ENCODE results near the gene AGMAT. TPM values are rescaled to one million over a fixed set of nuclear protein-coding genes. Genes with fewer than 3 reads are reported as not detected.

The AGMAT gene
- total and polyA plus RNA-seq, 2 donors (not counting 1 experiment from before 2014, with no cell fraction given), result 3.5 to 3.7 TPM

GRCh38 chr1:15542388-15543250, 42.2 kb downstream of the AGMAT start:
- Histone ChIP-seq H3K27ac (ENCODE audit: low read length in 2 of 2) (no peak overlapping the region), H3K4me3 (ENCODE audit: control extremely low read depth in 1 of 5, extremely low read depth in 1 of 5, insufficient read depth in 1 of 5, low read depth in 2 of 5, low read length in 4 of 5) (no peak overlapping the region), H3K36me3 (replicated peaks in 1 of 2; ENCODE audit: control extremely low read depth in 1 of 2, control insufficient read depth in 1 of 2, extremely low read depth in 1 of 2, insufficient read depth in 2 of 2, low read length in 1 of 2) (peaks cover under 1 to 72% of the 10 kb centered on the region in 2 experiments), H2AFZ (ENCODE audit: insufficient read depth, low read depth, low read length, poor library complexity, severe bottlenecking) (no peak overlapping the region), H3K79me2 (ENCODE audit: control insufficient read depth, insufficient read depth, low read length) (peaks cover 17% of the 10 kb centered on the region), H3K27me3 (replicated peaks in 1 of 4; ENCODE audit: control extremely low read depth in 1 of 4, control insufficient read depth in 3 of 4, insufficient read depth in 4 of 4, low read length in 3 of 4) (no peaks in the 10 kb centered on the region), H3K4me2 (replicated peaks; ENCODE audit: low read depth, low read length, poor library complexity, severe bottlenecking) (no peak overlapping the region), H4K20me1 (ENCODE audit: control insufficient read depth, insufficient read depth, low read length, poor library complexity, severe bottlenecking) (peaks cover 10% of the 10 kb centered on the region), H3K4me1 (ENCODE audit: control insufficient read depth in 2 of 2, insufficient read depth in 2 of 2, low read length in 2 of 2) (no peaks in the 10 kb centered on the region), H3K9ac (ENCODE audit: low read length) (no peak overlapping the region), H3K9me3 (ENCODE audit: control extremely low read depth in 1 of 3, control insufficient read depth in 2 of 3, insufficient read depth in 1 of 3, low read length in 2 of 3) (no peaks in the 10 kb centered on the region)
- TF ChIP-seq EZH2 (IDR thresholded peaks at IDR 0.05; ENCODE audit: borderline replicate concordance, insufficient read depth, low read depth, low read length, poor library complexity, severe bottlenecking) (no peak), CTCF (IDR thresholded peaks at IDR 0.05) (no peak)
- ChIA-PET POLR2A (no interaction called here), CTCF (no interaction called here)
- ATAC-seq (ENCODE audit: low read depth), result no peak
- no peaks in the 10 kb centered on the region for H3K27me3 Mint-ChIP-seq
- DNase-seq, result no peak
- no peak overlapping the region for H3K27ac Mint-ChIP-seq
- no peak overlapping the region for H3K4me3 Mint-ChIP-seq
- intact Hi-C loops (cut with micrococcal nuclease), result no loop called here
- H3K4me1 Mint-ChIP-seq, result peaks cover 2% of the 10 kb centered on the region
- H3K9me3 Mint-ChIP-seq (ENCODE audit: insufficient read depth), result no peaks in the 10 kb centered on the region
- WGBS (ENCODE audit: insufficient coverage), result 100% methylated on average over 4 of the region's 7 CpGs

- Histone ChIP-seq H3K4me1 (ENCODE audit: control insufficient read depth in 2 of 2, insufficient read depth in 2 of 2, low read length in 2 of 2) (no peaks in the 10 kb centered on the region), H3K79me2 (ENCODE audit: control insufficient read depth, insufficient read depth, low read length) (peaks cover 21% of the 10 kb centered on the region), H3K9me3 (ENCODE audit: control extremely low read depth in 1 of 3, control insufficient read depth in 2 of 3, insufficient read depth in 1 of 3, low read length in 2 of 3) (no peaks in the 10 kb centered on the region), H3K36me3 (replicated peaks in 1 of 2; ENCODE audit: control extremely low read depth in 1 of 2, control insufficient read depth in 1 of 2, extremely low read depth in 1 of 2, insufficient read depth in 2 of 2, low read length in 1 of 2) (peaks cover 1 to 73% of the 10 kb centered on the region in 2 experiments), H4K20me1 (ENCODE audit: control insufficient read depth, insufficient read depth, low read length, poor library complexity, severe bottlenecking) (peaks cover 10% of the 10 kb centered on the region), H3K27ac (ENCODE audit: low read length in 2 of 2) (no peak overlapping the region), H3K9ac (ENCODE audit: low read length) (no peak overlapping the region), H3K4me3 (ENCODE audit: control extremely low read depth in 1 of 5, extremely low read depth in 1 of 5, insufficient read depth in 1 of 5, low read depth in 2 of 5, low read length in 4 of 5) (no peak overlapping the region), H2AFZ (ENCODE audit: insufficient read depth, low read depth, low read length, poor library complexity, severe bottlenecking) (no peak overlapping the region), H3K27me3 (replicated peaks in 1 of 4; ENCODE audit: control extremely low read depth in 1 of 4, control insufficient read depth in 3 of 4, insufficient read depth in 4 of 4, low read length in 3 of 4) (no peaks in the 10 kb centered on the region), H3K4me2 (replicated peaks; ENCODE audit: low read depth, low read length, poor library complexity, severe bottlenecking) (no peak overlapping the region)
- Mint-ChIP-seq H3K4me1 (peaks cover 2% of the 10 kb centered on the region), H3K4me3 (no peak overlapping the region), H3K27ac (no peak overlapping the region), H3K27me3 (no peaks in the 10 kb centered on the region), H3K9me3 (ENCODE audit: insufficient read depth) (no peaks in the 10 kb centered on the region)
- intact Hi-C loops (cut with micrococcal nuclease), result no loop called here
- TF ChIP-seq CTCF (IDR thresholded peaks at IDR 0.05) (no peak), EZH2 (IDR thresholded peaks at IDR 0.05; ENCODE audit: borderline replicate concordance, insufficient read depth, low read depth, low read length, poor library complexity, severe bottlenecking) (no peak)
- no peak for DNase-seq
- no peak for ATAC-seq (ENCODE audit: low read depth)
- WGBS (ENCODE audit: insufficient coverage), result 100% methylated on average over 1 of the region's 4 CpGs
- ChIA-PET CTCF (no interaction called here), POLR2A (interaction anchor here (0.6 kb wide), 1 partner anchor 41 kb away, joined by 4 read pairs; no protein-coding TSS in a partner anchor)
Observed at GRCh38 chr1:15541231-15541792, 43.5 kb downstream of the AGMAT start.

Measured in B cell (primary cell).